Measurements from ENCODE around the gene PLPPR1.

The PLPPR1 gene

GRCh38 chr9:101336091-101336490 is 307.6 kb downstream of the PLPPR1 start:
- no peak overlapping the region for H3K4me3 ChIP-seq (replicated peaks; ENCODE audit: low read depth, low read length)
- no peak for TF ChIP-seq CTCF (IDR thresholded peaks at IDR 0.05; ENCODE audit: low read depth, low read length, missing control alignments)
- no peak for DNase-seq (ENCODE audit: extremely low read depth, low read depth)

GRCh38 chr9:101337237-101337636 is 308.7 kb downstream of the PLPPR1 start:
- no peak overlapping the region for H3K4me3 ChIP-seq (replicated peaks; ENCODE audit: low read depth, low read length)
- no peak for DNase-seq (ENCODE audit: extremely low read depth, low read depth)
- no peak for TF ChIP-seq CTCF (IDR thresholded peaks at IDR 0.05; ENCODE audit: low read depth, low read length, missing control alignments)

- no peak for TF ChIP-seq CTCF (IDR thresholded peaks at IDR 0.05; ENCODE audit: low read depth, low read length, missing control alignments)
- no peak for DNase-seq (ENCODE audit: extremely low read depth, low read depth)
- H3K4me3 ChIP-seq (replicated peaks; ENCODE audit: low read depth, low read length), result no peak overlapping the region
Measured at GRCh38 chr9:101341958-101342357, 313.4 kb downstream of the PLPPR1 start.

- no peak for DNase-seq (ENCODE audit: extremely low read depth, low read depth)
- H3K4me3 ChIP-seq (replicated peaks; ENCODE audit: low read depth, low read length), result no peak overlapping the region
- no peak for TF ChIP-seq CTCF (IDR thresholded peaks at IDR 0.05; ENCODE audit: low read depth, low read length, missing control alignments)
Measured at GRCh38 chr9:101342595-101342994, 314.1 kb downstream of the PLPPR1 start.

GRCh38 chr9:101350285-101350684 is 321.8 kb downstream of the PLPPR1 start:
- DNase-seq (ENCODE audit: extremely low read depth, low read depth), result no peak
- TF ChIP-seq CTCF (IDR thresholded peaks at IDR 0.05; ENCODE audit: low read depth, low read length, missing control alignments), result no peak
- no peak overlapping the region for H3K4me3 ChIP-seq (replicated peaks; ENCODE audit: low read depth, low read length)

- no peak for TF ChIP-seq CTCF (IDR thresholded peaks at IDR 0.05; ENCODE audit: low read depth, low read length, missing control alignments)
- no peak overlapping the region for H3K4me3 ChIP-seq (replicated peaks; ENCODE audit: low read depth, low read length)
- no peak for DNase-seq (ENCODE audit: extremely low read depth, low read depth)
Measured at GRCh38 chr9:101352892-101353463, 324.5 kb downstream of the PLPPR1 start.

- no peak for DNase-seq (ENCODE audit: extremely low read depth, low read depth)
- H3K4me3 ChIP-seq (replicated peaks; ENCODE audit: low read depth, low read length), result no peak overlapping the region
- TF ChIP-seq CTCF (IDR thresholded peaks at IDR 0.05; ENCODE audit: low read depth, low read length, missing control alignments), result no peak
Measured at GRCh38 chr9:101353683-101354082, 325.2 kb downstream of the PLPPR1 start.
